ENCODE measurements around the gene NALCN.

The NALCN gene

DNA sequence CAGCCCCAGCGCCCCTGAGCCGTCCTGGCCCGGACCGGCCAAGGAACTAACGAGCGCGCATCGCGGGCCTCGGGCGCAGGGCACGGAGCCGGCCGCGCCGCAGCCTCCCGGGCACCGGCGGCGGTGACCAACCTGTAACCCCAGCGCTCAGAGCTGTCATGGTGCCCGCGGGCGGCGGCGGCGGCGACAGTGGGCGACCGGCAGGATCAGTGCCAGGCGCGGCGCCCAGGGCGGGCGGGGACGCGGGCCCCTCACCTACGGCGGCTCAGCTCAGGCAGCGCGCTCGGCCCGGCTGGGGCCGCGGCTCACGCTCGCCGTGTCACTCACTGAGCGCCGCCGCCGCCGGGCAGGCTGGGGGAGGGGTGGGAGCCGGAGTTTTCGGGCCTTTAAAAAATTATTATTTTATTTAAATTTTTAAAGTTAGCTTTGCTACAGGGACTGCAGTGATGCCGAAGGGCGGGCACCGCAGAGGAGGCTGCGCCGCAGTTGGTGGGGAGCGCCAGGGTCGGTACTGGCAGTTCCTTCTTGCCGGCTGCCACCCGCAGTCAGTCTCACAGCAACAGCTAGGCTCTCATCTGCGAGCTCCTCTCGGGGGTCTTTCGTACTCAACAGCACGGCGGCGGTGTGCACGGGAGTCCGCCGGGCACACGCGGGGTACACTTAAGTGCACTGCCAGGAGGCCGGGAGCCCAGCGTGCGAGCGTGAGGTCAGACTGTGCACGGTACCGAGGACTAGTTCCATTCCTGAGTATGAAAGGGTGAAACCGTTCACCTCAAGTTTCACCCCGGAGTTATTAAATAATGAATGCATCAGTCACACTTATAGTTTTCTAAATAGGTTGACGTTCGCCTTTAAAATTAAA lies at the start of gene NALCN:
Gene NALCN, minus strand, starts transcription at position 328 of the 862 bp plus-strand sequence. CDS start 17,382 bp downstream, outside the sequence.
- DNase-seq: peak; percentile 82

DNA sequence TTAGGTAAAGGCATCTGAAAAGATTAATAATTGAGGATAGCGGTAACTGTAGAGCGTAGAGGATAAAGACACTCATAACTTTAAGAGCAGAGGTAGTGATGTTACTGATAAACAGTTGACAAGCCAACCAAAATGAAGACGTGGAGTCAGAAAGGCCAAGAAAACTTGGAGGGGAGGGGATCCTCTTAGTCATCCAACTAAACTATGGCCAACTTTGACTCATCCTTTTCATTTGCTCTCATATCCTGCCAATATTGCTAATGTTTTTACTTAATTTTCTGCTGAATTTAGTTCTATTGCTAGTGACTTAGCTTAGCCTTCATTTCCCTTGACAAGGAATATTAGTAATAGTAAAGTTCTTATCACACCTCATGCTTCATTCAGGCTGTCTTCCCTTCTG lies 49.6 kb upstream of the NALCN start:
- DNase-seq: no peak

DNA sequence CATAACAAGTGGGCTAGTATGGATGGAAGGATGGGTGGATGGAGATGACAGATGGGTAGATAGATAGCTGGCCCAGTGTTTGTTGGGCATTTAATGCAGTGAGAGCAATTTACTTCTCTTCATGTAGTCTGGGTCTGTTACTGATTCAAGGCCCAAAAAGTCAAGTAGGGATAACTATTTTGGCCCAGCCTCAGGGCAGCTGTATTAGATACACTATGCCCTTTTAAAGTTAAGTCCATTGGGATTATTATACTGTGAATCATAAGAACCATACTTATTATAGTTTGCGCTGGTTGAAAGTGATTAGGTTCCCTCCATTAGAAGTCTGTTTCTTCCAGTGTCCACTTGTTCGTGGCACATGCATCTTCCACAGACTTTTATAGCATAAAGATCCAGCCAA lies 40.9 kb upstream of the NALCN start:
- no peak for DNase-seq

DNA sequence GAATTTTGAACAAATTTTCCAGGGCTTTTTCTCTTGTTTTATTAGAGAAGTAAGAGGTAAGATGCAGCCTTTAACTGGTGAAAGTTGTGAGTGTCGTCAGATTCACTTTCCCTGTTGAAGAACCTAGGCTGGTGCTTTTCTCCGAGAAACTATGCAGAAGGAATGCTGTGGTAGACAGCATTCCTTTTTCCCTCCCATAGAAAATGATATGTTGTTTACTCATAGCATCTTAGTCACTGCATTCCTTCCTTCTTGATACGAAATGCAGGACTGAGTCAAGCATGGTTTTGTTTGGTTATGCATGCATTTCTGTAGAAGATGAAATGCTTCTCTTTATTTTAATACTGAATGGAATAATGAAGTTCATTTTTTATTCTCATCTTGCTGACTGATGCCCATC lies 39.6 kb upstream of the NALCN start:
- DNase-seq: no peak

- no peak for DNase-seq
These were observed 38.5 kb upstream of the NALCN start for GRCh38 chr13:101454767-101455166.

- no peak for DNase-seq
These were observed 37.5 kb upstream of the NALCN start for GRCh38 chr13:101453784-101454201.

DNA sequence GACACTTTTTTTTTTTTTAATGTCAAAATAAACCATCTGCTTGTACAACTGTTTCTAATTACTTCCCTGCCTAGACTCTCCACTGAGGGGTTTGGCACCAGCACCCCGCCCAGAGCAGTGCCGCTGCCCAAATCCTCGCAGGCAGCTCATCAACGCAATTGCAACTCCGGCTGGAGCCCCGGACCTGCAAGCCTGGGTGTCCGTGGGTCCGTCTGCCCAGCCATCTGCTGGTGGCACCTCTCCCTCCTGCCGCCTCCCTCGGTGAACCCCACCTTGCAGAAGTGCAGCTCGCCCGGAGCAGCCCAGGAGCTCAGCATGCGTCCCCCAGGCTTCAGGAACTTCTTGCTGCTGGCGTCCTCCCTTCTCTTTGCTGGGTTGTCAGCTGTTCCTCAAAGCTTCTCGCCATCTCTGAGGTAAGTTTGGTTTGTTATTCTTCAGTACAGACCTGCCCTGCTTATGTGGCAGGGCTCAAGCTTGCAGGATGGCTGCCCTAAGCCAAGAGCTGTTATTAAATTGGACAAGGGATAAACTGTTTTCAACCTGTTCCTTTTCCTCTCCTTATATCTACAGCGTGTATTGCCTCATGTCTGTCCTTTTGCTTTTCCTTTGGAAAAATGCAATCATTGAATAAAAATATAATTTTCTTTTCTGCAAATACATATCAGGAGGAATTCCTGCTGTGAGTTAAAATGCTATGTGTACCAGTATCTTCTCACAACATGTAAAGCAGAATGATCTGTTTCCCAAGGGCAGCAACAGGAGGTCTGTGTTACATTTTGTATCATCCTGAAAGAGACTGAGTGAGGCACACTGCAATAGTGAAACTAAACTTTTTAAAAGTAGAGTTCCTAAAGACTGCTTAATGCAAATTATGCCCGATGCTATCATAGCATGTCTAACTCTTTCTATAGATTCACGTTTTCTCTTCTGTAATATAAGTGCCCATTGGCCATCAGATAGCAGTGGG lies 36.5 kb upstream of the NALCN start, which contains the start of gene ITGBL1:
Gene ITGBL1, plus strand, starts transcription at position 157 of the 967 bp plus-strand sequence. Its CDS starts 159 bp downstream, at position 316.
- DNase-seq: no peak

DNA sequence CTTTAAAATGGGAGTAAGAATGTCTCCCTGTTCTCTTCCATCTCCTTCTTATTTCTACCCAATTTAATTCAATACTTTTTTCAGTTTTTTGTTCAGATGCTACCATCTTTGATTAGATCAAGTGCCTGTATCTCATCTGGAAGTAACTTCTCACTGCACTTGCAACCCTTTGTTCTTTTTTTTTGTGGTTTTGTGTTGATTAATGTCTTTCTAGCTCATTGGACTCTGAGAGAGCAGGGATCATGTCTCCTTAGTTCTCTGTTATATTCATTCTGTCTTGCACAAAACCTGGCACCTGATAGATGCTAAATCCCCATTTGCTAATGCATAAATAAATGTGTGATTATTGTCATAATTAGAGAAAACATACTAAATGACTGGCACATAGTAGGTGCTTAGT lies 35.3 kb upstream of the NALCN start:
- no peak for DNase-seq

GRCh38 chr13:101450749-101451130 lies 34.4 kb upstream of the NALCN start:
- DNase-seq: no peak

GRCh38 chr13:101449790-101450748 lies 33.8 kb upstream of the NALCN start:
- DNase-seq: no peak

DNA sequence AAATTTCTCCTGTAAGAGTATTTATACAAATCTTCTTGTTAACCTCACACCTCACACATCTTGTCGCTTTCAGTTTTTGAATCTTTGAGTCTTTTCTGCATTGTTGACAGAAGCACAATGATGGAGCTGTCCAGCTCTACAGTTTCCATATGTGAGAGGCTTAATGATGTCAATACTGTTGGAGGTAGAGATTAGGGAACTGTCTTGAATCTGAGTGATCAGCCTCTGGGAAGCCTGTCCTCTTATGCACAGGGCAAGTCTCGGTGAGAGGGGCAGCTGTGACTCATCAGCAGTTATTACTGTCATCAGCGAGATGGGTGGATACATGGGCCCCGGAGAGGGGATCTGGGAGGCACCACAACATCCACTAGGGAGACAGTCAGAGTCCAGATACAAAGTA lies 31.5 kb upstream of the NALCN start:
- no peak for DNase-seq

DNA sequence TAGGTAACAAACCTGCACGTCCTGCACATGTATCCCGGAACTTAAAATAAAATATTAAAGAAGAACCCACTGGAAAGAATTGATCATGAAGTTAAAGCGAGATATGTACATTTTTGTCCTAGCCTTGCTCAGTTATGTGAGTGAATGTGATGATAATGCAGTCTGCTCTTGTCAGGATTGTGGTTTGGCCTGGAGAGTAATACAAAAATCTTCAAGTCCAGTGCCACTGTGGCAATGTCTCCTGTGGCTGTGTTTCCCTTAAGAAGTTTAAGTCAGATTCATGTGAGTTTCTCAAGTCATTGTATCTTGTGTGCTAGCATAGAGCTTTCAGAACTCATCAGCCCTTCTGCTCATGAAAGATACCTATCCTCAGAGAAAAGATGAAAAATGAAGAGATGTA lies 18.2 kb upstream of the NALCN start:
- DNase-seq: no peak

GRCh38 chr13:101433895-101434294 lies 17.6 kb upstream of the NALCN start:
- no peak for DNase-seq

DNA sequence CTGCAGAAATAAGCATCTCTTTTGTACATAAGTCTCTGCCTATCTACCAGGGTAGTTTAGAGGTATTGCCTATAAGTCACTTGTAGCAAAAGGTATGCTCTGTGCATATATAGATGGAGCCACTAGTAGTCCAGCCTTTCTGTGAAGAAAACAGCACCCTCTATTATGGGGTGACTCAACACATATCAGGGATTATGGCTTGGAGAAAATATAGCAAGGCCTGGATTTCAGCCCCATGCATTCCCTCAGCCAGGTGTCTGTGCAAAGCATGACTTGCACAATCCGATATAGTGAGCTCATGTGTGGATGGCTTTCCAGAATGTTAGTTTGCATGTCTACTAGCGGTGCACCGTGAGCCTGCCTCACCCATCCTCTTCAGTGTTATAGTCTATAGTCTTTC lies 13.4 kb upstream of the NALCN start:
- DNase-seq: no peak

DNA sequence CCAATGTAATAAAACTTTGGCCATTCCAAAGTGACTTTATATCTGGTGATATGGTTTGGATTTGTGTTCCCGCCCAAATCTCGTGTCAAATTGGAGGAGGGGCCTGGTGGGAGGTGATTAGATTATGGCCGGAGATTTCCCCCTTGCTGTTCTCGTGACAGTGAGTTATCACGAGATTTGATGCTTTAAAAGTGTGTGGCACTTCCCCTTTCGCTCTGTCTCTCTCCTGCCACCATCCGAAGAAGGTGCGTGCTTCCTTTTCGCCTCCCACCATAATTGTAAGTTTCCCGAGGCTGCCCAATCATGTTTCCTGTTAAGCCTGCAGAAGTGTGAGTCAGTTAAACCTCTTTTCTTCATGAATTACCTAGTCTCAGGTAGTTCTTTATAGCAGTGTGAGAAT lies 9.3 kb upstream of the NALCN start:
- DNase-seq: no peak

GRCh38 chr13:101425156-101425471 lies 8.8 kb upstream of the NALCN start:
- no peak for DNase-seq

- peak; percentile 83 for DNase-seq
These were observed 8.3 kb upstream of the NALCN start for GRCh38 chr13:101424381-101425155.

DNA sequence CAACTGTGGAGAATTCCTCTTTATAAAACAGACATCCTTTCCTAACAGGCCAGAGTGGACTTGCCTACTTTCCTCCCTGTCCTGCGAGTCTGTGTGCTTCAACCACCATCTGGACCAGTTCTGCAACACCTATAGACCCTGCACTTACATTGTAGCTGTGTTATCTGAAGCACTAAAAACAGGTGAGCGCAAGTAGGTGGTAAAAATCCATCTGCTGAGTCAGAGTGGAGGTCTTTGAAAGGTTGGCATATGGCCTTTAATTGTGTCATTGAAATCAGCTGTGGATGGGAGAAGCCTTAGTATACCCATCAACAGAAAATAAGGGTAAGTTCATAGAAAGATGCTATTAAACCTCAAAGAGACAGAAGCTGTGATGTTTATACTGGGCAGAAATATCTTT lies 7.6 kb upstream of the NALCN start:
- no peak for DNase-seq

DNA sequence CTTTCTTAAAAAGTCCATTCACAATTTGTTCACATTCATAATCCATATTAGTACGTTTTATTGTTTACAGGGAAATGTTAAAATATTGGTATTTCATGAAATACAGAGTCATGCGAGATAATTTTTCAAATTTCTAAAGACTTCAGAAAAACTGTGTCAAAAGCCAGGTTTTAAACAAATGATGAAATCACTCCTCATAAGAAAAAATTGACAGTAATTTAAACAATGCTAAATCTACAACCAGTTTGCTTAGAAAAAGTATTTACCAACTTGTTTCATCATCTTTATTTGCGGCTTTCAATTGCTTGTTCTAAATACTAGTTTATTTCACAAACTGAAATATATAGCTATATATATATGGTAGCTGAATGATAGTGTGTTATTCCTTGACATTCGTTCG lies 1.2 kb upstream of the NALCN start:
- no peak for DNase-seq

- peak; percentile 66 for DNase-seq
These were observed 717 bp upstream of the NALCN start for GRCh38 chr13:101417043-101417406.

DNA sequence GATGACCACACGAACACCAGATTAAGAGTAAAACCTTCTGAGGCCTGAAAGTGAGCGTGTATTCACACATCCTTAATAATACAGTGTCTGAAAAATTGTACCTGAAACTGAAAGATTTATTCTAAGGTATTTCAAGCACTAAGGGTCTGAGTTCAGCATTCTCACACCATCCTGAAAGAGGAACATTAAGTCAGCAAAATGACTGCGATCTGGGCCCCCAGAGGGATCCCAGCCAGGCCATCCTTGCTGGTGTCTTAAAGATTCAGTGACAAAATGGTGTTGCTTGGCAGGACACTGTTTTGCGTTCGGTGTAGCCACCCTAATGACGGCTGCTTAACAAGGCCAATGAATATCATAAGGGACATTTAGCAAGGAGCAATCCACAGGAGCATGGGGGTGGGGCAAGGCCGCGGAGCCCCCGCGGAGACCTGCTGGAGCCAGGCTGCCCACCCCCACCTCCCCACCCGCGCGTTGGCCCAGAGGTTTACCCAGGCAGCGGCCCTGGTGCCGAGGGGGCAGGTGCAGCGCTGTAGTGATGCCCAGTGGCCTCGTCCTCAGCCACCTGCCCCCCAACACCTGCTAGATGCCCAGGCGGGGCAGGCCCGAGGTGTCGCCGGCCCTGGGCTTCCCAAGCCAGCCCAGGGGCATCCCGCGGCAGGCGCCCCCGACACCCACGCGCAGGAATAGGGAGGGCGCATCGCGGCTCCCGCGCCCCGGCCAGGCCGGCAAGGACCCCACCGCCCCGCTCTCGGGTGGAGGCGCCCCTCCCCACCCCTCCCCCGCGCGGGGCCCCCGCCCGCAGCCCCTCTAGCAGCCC lies 742 bp downstream of the NALCN start:
- peak; percentile 56 for DNase-seq

All from midbrain (tissue), 1 donor.